Calu3 (cell line): ENCODE results near the gene SLC35A2. TPM values are rescaled to one million over a fixed set of nuclear protein-coding genes. Genes with fewer than 3 reads are reported as not detected.

Source experiments
- BruUV-seq: library from RNA; stranded (reverse); fragments of 400-500 nt; replicated peaks from 2 replicates; lab custom pipeline; 2021; lab: Mats Ljungman, UMichigan
- CTCF ChIA-PET: fragments of 300-600 bp; sonication (Branson Sonifier 250); formaldehyde crosslinking; loops from one replicate; lab custom pipeline; 2022; ENCODE audit warnings: antibody characterized with exemption; lab: Charles Lee
- DNase-seq: peaks from one replicate; pipeline ENCODE4 v3.0.0; 2022
- H3K27ac Mint-ChIP-seq: one replicate; pipeline ENCODE4 v1.8.0; 2022; ENCODE audit warnings: mixed read lengths; ENCODE audit not compliant: unreplicated experiment
- H3K27me3 Mint-ChIP-seq: one replicate; pipeline ENCODE4 v1.8.0; 2022; ENCODE audit warnings: mixed read lengths; ENCODE audit not compliant: unreplicated experiment
- H3K36me3 Mint-ChIP-seq: one replicate; pipeline ENCODE4 v1.8.0; 2022; ENCODE audit warnings: mild to moderate bottlenecking, moderate library complexity, mixed read lengths; ENCODE audit not compliant: insufficient read depth, unreplicated experiment
- H3K4me1 Mint-ChIP-seq: one replicate; pipeline ENCODE4 v1.8.0; 2022; ENCODE audit warnings: mild to moderate bottlenecking, low read depth, mixed read lengths; ENCODE audit not compliant: unreplicated experiment
- H3K4me3 Mint-ChIP-seq: one replicate; pipeline ENCODE4 v1.8.0; 2022; ENCODE audit warnings: mild to moderate bottlenecking, low read depth, moderate library complexity, mixed read lengths; ENCODE audit not compliant: unreplicated experiment
- H3K9me3 Mint-ChIP-seq: one replicate; pipeline ENCODE4 v1.8.0; 2022; ENCODE audit warnings: low read depth, mixed read lengths; ENCODE audit not compliant: unreplicated experiment
- CTCF ChIP-seq: fragments of 200-600 bp; IDR thresholded peaks from one replicate; pipeline ENCODE4 v1.8.0; 2022; ENCODE audit warnings: antibody characterized with exemption; ENCODE audit not compliant: unreplicated experiment
- intact Hi-C: fragments of 100-400 bp; cut with micrococcal nuclease; formaldehyde crosslinking; loops from one replicate; pipeline ENCODE4 v1.10.0; 2022; ENCODE audit not compliant: unreplicated experiment
- total RNA-seq: library from RNA; stranded (reverse); gene quantifications from 2 replicates; pipeline ENCODE4 v1.2.3, GENCODE V29; 2022

SLC35A2 gene
- total RNA-seq, 1 experiment from 2014 or later, result 68.1 TPM

GRCh38 chrX:48914593-48915493, 3.4 kb upstream of the SLC35A2 start:
- CTCF ChIA-PET, result no interaction called here
- Mint-ChIP-seq H3K27me3 (no peaks in the 10 kb centered on the region), H3K4me3 (no peak overlapping the region), H3K9me3 (no peaks in the 10 kb centered on the region), H3K36me3 (peaks cover 65% of the 10 kb centered on the region), H3K27ac (no peak overlapping the region), H3K4me1 (peaks cover 30% of the 10 kb centered on the region)
- no peak for DNase-seq
- BruUV-seq, result no TSS peak
- intact Hi-C loops, result loop anchor here (10.0 kb wide), 2 partner anchors 50 to 110 kb away; partner anchors contain the start of gene HDAC6
- no peak for TF ChIP-seq CTCF

GRCh38 chrX:48913605-48914366, 2.3 kb upstream of the SLC35A2 start:
- Mint-ChIP-seq H3K36me3 (peaks cover 60% of the 10 kb centered on the region), H3K27ac (no peak overlapping the region), H3K4me3 (no peak overlapping the region), H3K4me1 (peaks cover 25% of the 10 kb centered on the region), H3K9me3 (no peaks in the 10 kb centered on the region), H3K27me3 (no peaks in the 10 kb centered on the region)
- BruUV-seq, result no TSS peak
- TF ChIP-seq CTCF, result no peak
- CTCF ChIA-PET, result interaction anchor here (0.7 kb wide), 2 partner anchors 15 to 799 kb away, joined by 3 to 5 read pairs; no protein-coding TSS in a partner anchor
- intact Hi-C loops, result loop anchor here (10.0 kb wide), 2 partner anchors 49 to 109 kb away; partner anchors contain the start of gene HDAC6
- DNase-seq, result no peak

GRCh38 chrX:48910926-48911411, 477 bp downstream of the SLC35A2 start:
- DNase-seq, result no peak
- peak overlapping the region; percentile 94 for H3K27ac Mint-ChIP-seq
- H3K4me1 Mint-ChIP-seq, result peaks cover 16% of the 10 kb centered on the region
- peaks cover 50% of the 10 kb centered on the region for H3K36me3 Mint-ChIP-seq
- H3K4me3 Mint-ChIP-seq, result peak overlapping the region; percentile 97
- BruUV-seq, result no TSS peak
- no peak for TF ChIP-seq CTCF
- no peaks in the 10 kb centered on the region for H3K27me3 Mint-ChIP-seq
- CTCF ChIA-PET, result interaction anchor here (1.0 to 1.2 kb wide), 2 partner anchors 75 to 77 kb away, joined by 4 read pairs; partner anchors contain the start of gene PCSK1N
- no peaks in the 10 kb centered on the region for H3K9me3 Mint-ChIP-seq
- intact Hi-C loops, result loop anchor here (10.0 kb wide), 2 partner anchors 46 to 106 kb away; partner anchors contain the start of gene HDAC6

- Mint-ChIP-seq H3K4me3 (peak overlapping the region; percentile 97), H3K9me3 (no peaks in the 10 kb centered on the region)
Measured at GRCh38 chrX:48909703-48910294, 1.6 kb downstream of the SLC35A2 start.

More at GRCh38 chrX:48909703-48910294, 1.6 kb downstream of the SLC35A2 start:
- peaks cover 16% of the 10 kb centered on the region for H3K4me1 Mint-ChIP-seq
- H3K27ac Mint-ChIP-seq, result no peak overlapping the region
- no peak for DNase-seq
- H3K36me3 Mint-ChIP-seq, result peaks cover 58% of the 10 kb centered on the region
- BruUV-seq, result no TSS peak
- no peak for TF ChIP-seq CTCF
- intact Hi-C loops, result loop anchor here (10.0 kb wide), 2 partner anchors 45 to 105 kb away; partner anchors contain the start of gene HDAC6
- H3K27me3 Mint-ChIP-seq, result no peaks in the 10 kb centered on the region
- CTCF ChIA-PET, result no interaction called here
